H1 (cell line): ENCODE data around the gene PPARA. TPM values are rescaled to one million over a fixed set of nuclear protein-coding genes. Genes with fewer than 3 reads are reported as not detected.

Source experiments
- CTCF ChIA-PET: fragments of 300-600 bp; sonication (Branson Sonifier 250); formaldehyde crosslinking; loops from one replicate; lab custom pipeline; 2021; ENCODE audit not compliant: partially characterized antibody; lab: Charles Lee
- POLR2A ChIA-PET: fragments of 300-600 bp; sonication (Branson Sonifier 250); formaldehyde crosslinking; loops from one replicate; lab custom pipeline; 2021; ENCODE audit warnings: inconsistent platforms; ENCODE audit not compliant: partially characterized antibody; lab: Charles Lee
- DNase-seq, 2 experiments: peaks; one replicate each; pipeline versions ENCODE4 v3.0.0 to v3.0.0-alpha.2; 2010 to 2022; ENCODE audit warnings: low spot score in 2 of 2, low read depth in 1 of 2, mixed read lengths in 1 of 2
- FAIRE-seq: peaks from 2 replicates; lab custom pipeline; 2011; peaks lifted over from hg19 to GRCh38; lab: Jason Lieb, UNC
- H2AFZ ChIP-seq: 2 replicates; pipeline ENCODE4 v1.8.1; 2012; ENCODE audit warnings: low read length, inconsistent platforms
- H2AK5ac ChIP-seq: 2 replicates; pipeline ENCODE4 v1.6.1; 2013; ENCODE audit warnings: low read depth, low read length
- H2BK120ac ChIP-seq: replicated peaks from 2 replicates; pipeline ENCODE3; 2013; ENCODE audit warnings: low read depth, low read length, inconsistent platforms
- H2BK12ac ChIP-seq: 2 replicates; pipeline ENCODE4 v1.6.1; 2013; ENCODE audit warnings: low read depth, low read length
- H2BK15ac ChIP-seq: 2 replicates; pipeline ENCODE4 v1.6.1; 2013; ENCODE audit warnings: low read length
- H2BK20ac ChIP-seq: 2 replicates; pipeline ENCODE4 v1.6.1; 2013; ENCODE audit warnings: low read length
- H2BK5ac ChIP-seq: 2 replicates; pipeline ENCODE4 v1.6.1; 2013; ENCODE audit warnings: low read depth, low read length
- H3K14ac ChIP-seq: 2 replicates; pipeline ENCODE4 v1.6.1; 2013; ENCODE audit warnings: inconsistent platforms; ENCODE audit not compliant: insufficient read length
- H3K18ac ChIP-seq: 2 replicates; pipeline ENCODE4 v1.6.1; 2013; ENCODE audit warnings: low read length; ENCODE audit errors: extremely low read depth
- H3K23ac ChIP-seq: 2 replicates; pipeline ENCODE4 v1.6.1; 2013; ENCODE audit warnings: inconsistent platforms; ENCODE audit not compliant: insufficient read length
- H3K23me2 ChIP-seq: 2 replicates; pipeline ENCODE4 v1.6.1; 2013; ENCODE audit warnings: low read depth, low read length
- H3K27ac ChIP-seq: 2 replicates; pipeline ENCODE4 v1.6.1; 2011; ENCODE audit warnings: low read depth, low read length, inconsistent platforms
- H3K27me3 ChIP-seq, 4 experiments: replicated peaks in 1 of 4; 1 replicate in 1 of 4; 2 replicates in 3 of 4; pipeline versions ENCODE4 v1.6.1 to v1.8.1; 2011 to 2013; ENCODE audit warnings: low read length in 3 of 4, mild to moderate bottlenecking in 3 of 4, inconsistent platforms in 2 of 4, mixed read lengths in 2 of 4, moderate library complexity in 1 of 4; ENCODE audit not compliant: control insufficient read depth in 3 of 4, insufficient read depth in 3 of 4; ENCODE audit errors: extremely low read depth in 1 of 4
- H3K36me3 ChIP-seq, 4 experiments: 2 replicates each; pipeline versions ENCODE4 v1.6.1 to v1.8.1; 2011 to 2013; ENCODE audit warnings: mild to moderate bottlenecking in 4 of 4, low read length in 3 of 4, moderate library complexity in 2 of 4, control low read depth in 1 of 4, inconsistent platforms in 1 of 4; ENCODE audit not compliant: insufficient read depth in 4 of 4, control insufficient read depth in 2 of 4
- H3K4ac ChIP-seq: replicated peaks from 2 replicates; pipeline ENCODE3; 2013; ENCODE audit warnings: low read length, low read depth, mixed read lengths, inconsistent platforms; ENCODE audit not compliant: insufficient read length
- H3K4me1 ChIP-seq, 4 experiments: replicated peaks in 1 of 4; 1 replicate in 1 of 4; 2 replicates in 3 of 4; pipeline versions ENCODE4 v1.6.1 to v1.8.1; 2011 to 2013; ENCODE audit warnings: low read length in 3 of 4, inconsistent platforms in 2 of 4, mixed read lengths in 1 of 4; ENCODE audit not compliant: insufficient read depth in 4 of 4, control insufficient read depth in 3 of 4
- H3K4me2 ChIP-seq, 2 experiments: 2 replicates each; pipeline versions ENCODE4 v1.6.1 to v1.8.1; 2011 to 2013; ENCODE audit warnings: low read depth in 2 of 2, low read length in 2 of 2, control low read depth in 1 of 2, inconsistent platforms in 1 of 2, mild to moderate bottlenecking in 1 of 2; ENCODE audit not compliant: insufficient read depth in 1 of 2
- H3K4me3 ChIP-seq, 4 experiments: fragments of 200-600, 300-600 bp in 1 of 4; sonication (generic), shearing (Covaris generic), sonication (Bioruptor Twin) in 1 of 4; 2 replicates each; pipeline versions ENCODE4 v1.5.1 to v1.8.1; 2011 to 2016; ENCODE audit warnings: low read length in 4 of 4, low read depth in 3 of 4, control low read depth in 2 of 4, inconsistent platforms in 2 of 4, mild to moderate bottlenecking in 2 of 4, mixed read lengths in 1 of 4, moderate library complexity in 1 of 4; ENCODE audit not compliant: insufficient read depth in 2 of 4; ENCODE audit errors: extremely low read depth in 1 of 4
- H3K56ac ChIP-seq: replicated peaks from 2 replicates; pipeline ENCODE3; 2013; ENCODE audit warnings: low read depth, mild to moderate bottlenecking, mixed read lengths, low read length, inconsistent platforms; ENCODE audit not compliant: insufficient read length
- H3K79me1 ChIP-seq: 2 replicates; pipeline ENCODE4 v1.6.1; 2013; ENCODE audit warnings: low read depth, low read length, control low read depth
- H3K79me2 ChIP-seq, 2 experiments: 2 replicates each; pipeline versions ENCODE4 v1.6.1 to v1.8.1; 2012 to 2013; ENCODE audit warnings: low read length in 2 of 2, mild to moderate bottlenecking in 2 of 2, inconsistent platforms in 1 of 2; ENCODE audit not compliant: insufficient read depth in 2 of 2, control insufficient read depth in 1 of 2
- H3K9ac ChIP-seq, 4 experiments: replicated peaks in 1 of 4; 1 replicate in 1 of 4; 2 replicates in 3 of 4; pipeline versions ENCODE4 v1.6.1 to v1.8.1; 2011 to 2013; ENCODE audit warnings: low read depth in 3 of 4, low read length in 3 of 4, control low read depth in 2 of 4, mild to moderate bottlenecking in 2 of 4, moderate library complexity in 2 of 4, inconsistent platforms in 1 of 4; ENCODE audit errors: extremely low read depth in 1 of 4
- H3K9me3 ChIP-seq, 2 experiments: 2 replicates each; pipeline versions ENCODE4 v1.6.1 to v1.8.1; 2012 to 2013; ENCODE audit warnings: mild to moderate bottlenecking in 2 of 2, moderate library complexity in 2 of 2, control low read depth in 1 of 2, inconsistent platforms in 1 of 2, low read depth in 1 of 2, low read length in 1 of 2, mixed read lengths in 1 of 2; ENCODE audit not compliant: insufficient read depth in 2 of 2
- H4K20me1 ChIP-seq, 2 experiments: replicated peaks in 1 of 2; 2 replicates each; pipeline versions ENCODE3 to v1.8.1; 2011 to 2013; ENCODE audit warnings: inconsistent platforms in 2 of 2, low read length in 2 of 2, mild to moderate bottlenecking in 1 of 2; ENCODE audit not compliant: insufficient read depth in 2 of 2, control insufficient read depth in 1 of 2
- H4K5ac ChIP-seq: 2 replicates; pipeline ENCODE4 v1.6.1; 2013; ENCODE audit warnings: low read length, low read depth, mixed read lengths, inconsistent platforms; ENCODE audit not compliant: insufficient read length
- H4K8ac ChIP-seq: 2 replicates; pipeline ENCODE4 v1.8.0; 2013; ENCODE audit warnings: mild to moderate bottlenecking, moderate library complexity, low read length, inconsistent platforms; ENCODE audit not compliant: insufficient read depth; ENCODE audit errors: extremely low read depth
- H4K91ac ChIP-seq: replicated peaks from 2 replicates; pipeline ENCODE3; 2013; ENCODE audit warnings: low read length, mixed read lengths, inconsistent platforms; ENCODE audit not compliant: insufficient read length
- EGR1 ChIP-seq: IDR thresholded peaks from 2 replicates; pipeline ENCODE4 v1.6.1; 2011; ENCODE audit warnings: low read depth, low read length, borderline replicate concordance
- RAD21 ChIP-seq, 2 experiments: IDR thresholded peaks in 1 of 2; conservative IDR thresholded peaks in 1 of 2; 2 replicates each; pipeline ENCODE4 v1.6.1; 2011; ENCODE audit warnings: low read depth in 2 of 2, low read length in 2 of 2, improper control_type of control experiment in 1 of 2, inconsistent platforms in 1 of 2, mild to moderate bottlenecking in 1 of 2, moderate library complexity in 1 of 2
- TAF1 ChIP-seq: IDR thresholded peaks from 2 replicates; pipeline ENCODE4 v1.6.1; 2011; ENCODE audit warnings: mild to moderate bottlenecking, low read depth, low read length
- whole genome bisulfite sequencing, 2 experiments: shearing (Covaris generic) in 1 of 2; methylation state at CpG; one replicate each; pipeline versions ENCODE4 v1.1.6 to v1.1.7; 2013 to 2015; ENCODE audit warnings: low lambda C conversion rate in 2 of 2, mixed read lengths in 2 of 2, inconsistent platforms in 1 of 2, low coverage in 1 of 2, missing lambda C conversion rate in 1 of 2; ENCODE audit not compliant: insufficient replicate concordance in 2 of 2, insufficient coverage in 1 of 2, insufficient read length in 1 of 2; ENCODE audit errors: extremely low coverage in 1 of 2, missing lambda C conversion rate in 1 of 2; 5-methylcytosine and 5-hydroxymethylcytosine counted together
- polyA plus RNA-seq, 7 experiments: library from polyadenylated mRNA; depleted of rRNA in 3 of 7; stranded (reverse) in 5 of 7; unstranded in 2 of 7; fragments of >200 nt in 5 of 7; fragments of 200-250 nt in 2 of 7; gene quantifications; 1 replicate in 5 of 7; 2 replicates in 1 of 7; 4 replicates in 1 of 7; pipeline versions ENCODE4 v1.2.1 to v1.2.3, GENCODE V29; 2011 to 2013; ENCODE audit warnings: missing spikeins in 2 of 7, mixed read lengths in 2 of 7
- total RNA-seq: library from RNA; stranded (reverse); fragmentation: NEBNext Ultra II Directional; extraction: Animal tissue kit (Norgen Biotek cat#: 25700); gene quantifications from 2 replicates; pipeline ENCODE4 v1.2.1, GENCODE V29; 2021

PPARA gene
- total and polyA plus RNA-seq, 2 of the 8 experiments (the other 6 are each of a cell fraction or from before 2014, with no cell fraction given): 3.1 to 8.2 TPM

DNA sequence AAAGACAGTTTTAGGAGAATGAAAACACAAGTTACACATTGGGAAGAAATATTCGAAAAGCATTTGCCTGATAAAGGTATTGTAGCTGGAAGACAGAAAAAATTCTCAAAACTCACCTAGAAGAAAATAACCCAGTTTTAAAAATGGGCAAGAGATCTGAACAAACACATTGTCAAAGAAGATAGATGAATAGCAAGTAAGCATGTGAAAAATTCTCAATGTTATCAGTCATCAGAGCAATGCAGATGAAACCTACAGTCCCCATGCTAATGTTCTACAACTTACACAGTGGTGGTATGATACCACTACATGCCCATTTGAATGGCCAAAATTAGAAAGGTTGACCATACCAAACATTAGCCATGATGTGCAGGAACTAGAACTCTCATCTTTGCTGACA, 29.4 kb downstream of the PPARA start:
- Histone ChIP-seq H3K4me1 (no peaks in the 10 kb centered on the region), H4K91ac (no peak overlapping the region), H2BK20ac (no peak overlapping the region), H3K27me3 (no peaks in the 10 kb centered on the region), H3K14ac (no peak overlapping the region), H3K23ac (no peak overlapping the region), H3K27ac (no peak overlapping the region), H4K20me1 (no peaks in the 10 kb centered on the region), H3K23me2 (no peaks in the 10 kb centered on the region), H3K4me2 (no peak overlapping the region), H2BK12ac (no peak overlapping the region), H2AK5ac (no peak overlapping the region), H2BK15ac (no peak overlapping the region), H2BK5ac (no peak overlapping the region), H3K79me1 (no peaks in the 10 kb centered on the region), H3K9me3 (peaks cover 24 to 32% of the 10 kb centered on the region in 2 experiments), H2AFZ (no peak overlapping the region), H3K18ac (no peak overlapping the region), H4K5ac (no peak overlapping the region), H2BK120ac (no peak overlapping the region), H3K36me3 (no peaks in the 10 kb centered on the region), H3K9ac (no peak overlapping the region), H3K4me3 (no peak overlapping the region), H4K8ac (no peak overlapping the region), H3K4ac (no peak overlapping the region), H3K56ac (no peak overlapping the region), H3K79me2 (no peaks in the 10 kb centered on the region)
- WGBS, 2 experiments: 86% methylated on average over 1 of the region's 1 CpG; no CpG with 5 or more reads in 1 of the 2 experiments
- FAIRE-seq (no peak), DNase-seq (no peak)
- POLR2A ChIA-PET: no interaction called here
- TF ChIP-seq RAD21 (IDR thresholded peaks at IDR 0.05 in 1 of 2, conservative IDR thresholded peaks at IDR 0.05 in 1 of 2; ENCODE audit: low read depth in 2 of 2, low read length in 2 of 2) (no peak), EGR1 (no peak), TAF1 (no peak)
- CTCF ChIA-PET: no interaction called here
